Fibroblast of skin of right quadriceps (primary cell): ENCODE measurements around the gene C9orf72.
"Not testable (repeated sequence)": the region's sequence is repeated elsewhere in the genome, so short reads cannot be mapped to it uniquely, and the experiment has no call there.

ENCODE experiments used
- DNase-seq: peaks from one replicate; pipeline ENCODE4 v3.0.0-alpha.2; 2013

The C9orf72 gene

DNA sequence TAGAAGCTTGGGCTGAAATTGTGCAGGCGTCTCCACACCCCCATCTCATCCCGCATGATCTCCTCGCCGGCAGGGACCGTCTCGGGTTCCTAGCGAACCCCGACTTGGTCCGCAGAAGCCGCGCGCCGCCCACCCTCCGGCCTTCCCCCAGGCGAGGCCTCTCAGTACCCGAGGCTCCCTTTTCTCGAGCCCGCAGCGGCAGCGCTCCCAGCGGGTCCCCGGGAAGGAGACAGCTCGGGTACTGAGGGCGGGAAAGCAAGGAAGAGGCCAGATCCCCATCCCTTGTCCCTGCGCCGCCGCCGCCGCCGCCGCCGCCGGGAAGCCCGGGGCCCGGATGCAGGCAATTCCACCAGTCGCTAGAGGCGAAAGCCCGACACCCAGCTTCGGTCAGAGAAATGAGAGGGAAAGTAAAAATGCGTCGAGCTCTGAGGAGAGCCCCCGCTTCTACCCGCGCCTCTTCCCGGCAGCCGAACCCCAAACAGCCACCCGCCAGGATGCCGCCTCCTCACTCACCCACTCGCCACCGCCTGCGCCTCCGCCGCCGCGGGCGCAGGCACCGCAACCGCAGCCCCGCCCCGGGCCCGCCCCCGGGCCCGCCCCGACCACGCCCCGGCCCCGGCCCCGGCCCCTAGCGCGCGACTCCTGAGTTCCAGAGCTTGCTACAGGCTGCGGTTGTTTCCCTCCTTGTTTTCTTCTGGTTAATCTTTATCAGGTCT is at the start of gene C9orf72:
Gene C9orf72, minus strand, starts transcription at position 564 of the 716 bp plus-strand sequence. CDS start 6,361 bp downstream, outside the sequence.
- peak; percentile 62 for DNase-seq

DNA sequence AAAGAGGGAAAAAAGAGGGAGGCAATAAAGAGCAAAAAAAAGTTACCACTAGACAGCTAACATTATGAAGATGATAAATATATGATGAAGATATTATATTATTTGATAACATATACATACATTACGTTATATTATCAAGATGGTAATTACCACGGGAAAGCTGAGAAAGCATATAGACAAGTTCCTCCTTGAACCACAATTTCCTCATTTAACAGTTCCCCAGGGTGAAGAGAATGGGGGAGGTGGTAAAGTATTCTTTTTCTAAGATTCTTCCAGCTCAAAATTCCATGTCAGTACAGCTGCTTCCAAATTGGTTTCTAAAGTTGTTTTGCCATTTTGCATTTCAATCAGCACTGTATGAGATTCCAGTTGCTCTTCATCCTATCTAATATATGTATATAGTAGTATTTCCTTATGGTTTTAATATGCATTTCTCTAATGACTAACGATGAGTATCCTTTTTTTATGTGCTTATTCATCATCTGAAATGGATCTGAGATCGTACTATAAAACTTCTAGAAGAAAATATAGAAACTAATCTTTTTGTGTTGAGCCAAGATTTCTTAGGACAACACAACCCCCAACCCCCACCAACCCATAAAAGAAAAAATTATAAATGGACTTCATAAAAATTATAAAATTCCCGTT is 49.5 kb upstream of the C9orf72 start:
- DNase-seq, result peak; percentile 5

- no peak for DNase-seq
Measured at GRCh38 chr9:27619743-27620142, 46.5 kb upstream of the C9orf72 start.

DNA sequence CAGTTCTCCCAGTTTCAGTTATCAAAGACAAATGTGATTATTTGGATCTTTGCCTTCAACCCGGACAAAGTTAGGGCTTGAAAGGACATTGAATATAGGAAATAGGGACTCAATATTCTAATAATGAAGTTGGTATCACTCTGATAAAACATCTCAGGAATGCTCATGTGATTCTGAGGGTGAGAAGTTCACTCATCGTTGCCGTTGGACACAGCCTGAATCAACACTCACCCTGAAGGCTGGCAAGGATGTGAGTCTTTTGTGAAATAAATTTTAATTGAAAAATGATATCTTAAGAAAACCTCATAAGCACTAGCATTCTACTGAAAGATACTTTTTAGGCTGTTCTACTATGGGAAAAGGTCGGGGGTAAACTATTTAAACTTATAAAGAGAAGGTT is 44.8 kb upstream of the C9orf72 start:
- no peak for DNase-seq

- no peak for DNase-seq
Measured at GRCh38 chr9:27614551-27614950, 41.3 kb upstream of the C9orf72 start.

DNA sequence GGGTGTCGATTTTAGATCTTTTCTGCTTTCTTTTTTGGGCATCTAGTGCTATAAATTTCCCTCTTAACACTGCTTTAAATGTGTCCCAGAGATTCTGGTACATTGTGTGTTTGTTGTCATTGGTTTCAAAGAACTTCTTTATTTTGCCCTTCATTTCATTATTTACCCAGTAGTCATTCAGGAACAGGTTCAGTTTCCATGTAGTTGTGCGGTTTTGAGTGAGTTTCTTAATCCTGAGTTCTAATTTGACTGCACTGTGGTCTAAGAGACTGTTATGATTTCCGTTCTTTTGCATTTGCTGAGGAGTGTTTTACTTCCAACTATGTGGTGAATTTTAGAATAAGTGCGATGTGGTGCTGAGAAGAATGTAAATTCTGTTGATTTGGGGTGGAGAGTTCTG is 38.8 kb upstream of the C9orf72 start:
- DNase-seq, result not testable (repeated sequence)

DNA sequence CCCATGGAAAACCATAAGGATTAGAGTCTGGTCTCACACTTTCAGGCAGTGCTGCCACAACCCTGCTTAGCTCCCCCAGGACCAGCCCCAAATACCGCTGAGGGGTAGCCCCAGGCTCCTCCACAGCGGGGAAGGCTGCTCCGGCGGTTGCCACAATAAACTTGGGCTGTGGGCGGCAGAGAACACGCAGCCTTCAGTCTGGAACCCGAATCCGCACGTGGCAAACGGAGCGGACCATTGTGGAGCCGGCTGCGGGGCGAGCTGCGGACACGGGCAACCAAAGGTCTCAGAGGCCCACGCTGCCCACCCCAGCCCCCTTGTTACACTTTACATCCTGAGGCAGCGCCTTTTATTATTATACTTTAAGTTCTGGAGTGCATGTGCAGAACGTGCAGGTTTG is 37.3 kb upstream of the C9orf72 start:
- no peak for DNase-seq

- DNase-seq, result no peak
Measured at GRCh38 chr9:27602954-27603353, 29.7 kb upstream of the C9orf72 start.

DNA sequence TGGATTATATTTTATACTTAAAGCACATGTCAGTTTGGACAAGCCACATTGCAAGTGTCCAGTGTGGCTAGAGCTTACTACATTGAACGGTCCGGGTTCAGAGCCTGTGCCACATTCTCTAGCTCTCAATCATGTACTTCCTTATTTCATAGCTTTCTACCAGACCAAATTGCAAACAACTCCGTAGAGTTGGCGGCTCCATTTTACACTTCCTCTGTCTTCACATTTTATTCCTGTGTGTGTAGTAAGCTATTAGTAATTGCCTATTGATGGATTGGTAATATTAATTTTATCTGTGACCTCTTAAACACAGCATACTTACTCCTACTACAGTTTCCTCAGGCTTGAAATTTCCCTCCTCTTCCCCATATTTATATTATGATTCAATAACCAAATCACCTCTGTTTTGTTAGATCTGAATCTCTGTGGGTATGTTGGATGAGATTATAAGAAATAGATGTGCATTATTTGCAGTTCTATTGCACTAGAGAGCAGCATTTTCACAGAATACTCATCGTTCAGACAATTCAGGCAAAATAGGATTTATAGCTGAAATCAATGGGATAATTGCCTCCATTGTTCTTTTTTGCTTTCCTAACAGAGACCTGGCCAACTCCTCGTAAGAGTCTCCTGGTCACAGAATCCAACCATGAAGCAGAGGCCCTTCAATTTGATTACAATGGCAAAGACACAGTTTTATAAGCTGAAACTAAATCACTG is 29.0 kb upstream of the C9orf72 start:
- DNase-seq, result no peak

DNA sequence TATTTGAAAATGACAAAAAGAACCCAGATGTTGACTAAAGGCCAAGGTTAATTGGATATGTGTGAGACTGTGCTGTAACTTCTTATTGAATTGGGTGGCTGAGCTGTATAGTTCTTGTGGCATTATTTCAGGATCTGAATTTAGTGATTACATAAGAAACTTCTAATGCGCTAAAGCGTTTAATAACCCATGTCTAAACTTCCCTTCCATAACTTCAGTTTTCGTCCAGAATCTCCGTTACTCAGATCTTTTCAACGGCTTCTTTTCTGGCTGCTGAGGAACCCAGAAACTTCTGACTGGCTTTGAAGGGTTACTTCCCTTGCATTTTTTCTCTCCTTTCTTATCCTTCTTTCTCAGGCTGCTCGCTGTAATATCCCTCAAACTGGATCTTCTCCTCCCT is 28.1 kb upstream of the C9orf72 start:
- DNase-seq, result no peak

GRCh38 chr9:27600256-27600655 is 27.0 kb upstream of the C9orf72 start:
- peak; percentile 4 for DNase-seq

GRCh38 chr9:27599870-27600238 is 26.6 kb upstream of the C9orf72 start:
- no peak for DNase-seq

DNA sequence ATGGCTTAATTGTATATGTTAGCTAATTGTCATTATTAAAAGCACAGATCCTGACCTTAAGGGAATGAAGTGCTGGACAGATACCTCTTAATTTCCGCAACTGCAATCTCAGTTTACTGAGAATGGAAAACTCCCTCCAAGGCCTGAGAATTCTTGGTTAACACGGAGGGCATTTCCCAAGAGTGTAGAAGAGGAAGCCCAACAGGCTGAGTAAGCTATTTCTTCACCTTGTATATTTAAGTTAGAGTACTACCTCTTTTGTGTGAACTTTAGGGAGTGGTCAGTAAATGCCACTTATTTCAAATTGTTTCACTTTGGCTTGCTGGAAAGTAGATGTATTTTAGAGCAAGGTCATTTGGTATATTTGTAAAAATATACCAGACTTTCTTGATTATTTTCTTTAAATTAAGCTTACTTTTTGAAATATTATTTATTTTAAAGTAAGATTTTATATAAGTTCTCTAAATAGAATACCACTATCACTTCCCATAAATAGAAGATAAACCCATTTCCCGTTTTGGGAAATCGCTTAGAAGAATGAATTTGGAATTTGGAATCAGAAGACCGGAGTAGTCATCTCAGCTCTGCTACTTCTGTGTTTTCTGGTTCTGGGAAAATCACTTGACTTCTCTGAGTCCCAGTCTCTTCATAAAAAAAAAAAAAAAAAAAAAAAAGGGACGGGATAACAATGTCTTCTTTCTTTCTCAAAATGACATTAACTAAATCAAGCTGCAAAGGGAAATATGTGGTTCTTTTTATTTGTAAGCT is 26.0 kb upstream of the C9orf72 start:
- DNase-seq, result no peak

GRCh38 chr9:27595733-27596132 is 22.5 kb upstream of the C9orf72 start:
- no peak for DNase-seq

DNA sequence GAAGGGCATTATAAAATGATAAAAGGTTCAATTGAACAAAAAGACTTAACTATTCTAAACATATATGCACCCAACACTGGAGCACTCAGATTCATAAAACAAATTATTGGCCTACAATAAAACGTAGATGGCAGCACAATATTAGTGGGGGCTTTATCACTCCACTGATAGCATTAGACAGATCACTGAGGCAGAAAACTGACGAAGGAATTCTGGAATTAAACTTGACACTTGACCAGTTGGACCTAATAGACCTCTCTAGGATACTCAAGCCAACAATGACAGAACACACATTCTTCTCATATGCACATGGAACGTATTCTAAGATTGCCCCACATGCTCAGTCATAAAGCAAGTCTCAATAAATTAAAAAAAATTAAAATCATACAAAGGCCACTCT is 18.4 kb upstream of the C9orf72 start:
- DNase-seq, result no peak

DNA sequence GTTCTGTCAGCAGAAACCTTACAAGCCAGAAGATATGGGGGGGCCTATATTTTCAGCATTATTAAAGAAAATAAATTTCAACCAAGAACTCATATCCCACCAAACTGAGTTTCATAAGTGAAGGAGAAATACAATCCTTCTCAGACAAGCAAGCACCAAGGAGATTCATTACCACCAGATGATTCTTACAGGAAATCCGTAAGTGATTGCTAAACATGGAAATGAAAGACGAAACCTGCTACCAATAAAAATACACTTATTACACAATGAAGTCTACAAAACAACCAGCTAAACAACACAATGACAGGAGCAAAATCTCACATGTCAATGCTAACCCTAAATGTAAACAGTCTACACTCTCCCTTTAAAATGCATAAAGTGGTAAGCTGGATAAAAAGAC is 17.8 kb upstream of the C9orf72 start:
- peak; percentile 13 for DNase-seq

DNA sequence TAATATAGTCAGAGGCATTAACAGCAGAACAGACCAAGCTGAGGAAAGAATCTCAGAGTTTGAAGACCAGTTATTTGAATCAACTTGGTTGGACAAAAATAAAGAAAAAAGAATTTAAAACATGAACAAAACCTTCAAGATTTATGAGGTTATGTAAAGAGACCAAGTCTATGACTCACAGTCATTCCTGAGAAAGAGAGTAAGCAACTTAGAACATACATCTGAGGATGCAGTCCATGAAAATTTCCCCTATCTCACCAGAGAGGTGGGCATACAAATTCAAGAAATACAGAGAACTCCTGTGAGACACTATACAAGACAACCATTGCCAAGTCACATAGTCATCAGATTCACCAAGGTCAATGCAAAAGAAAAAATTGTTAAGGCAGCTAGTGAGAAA is 17.4 kb upstream of the C9orf72 start:
- DNase-seq, result peak; percentile 39

- no peak for DNase-seq
Measured at GRCh38 chr9:27589462-27589861, 16.2 kb upstream of the C9orf72 start.

DNA sequence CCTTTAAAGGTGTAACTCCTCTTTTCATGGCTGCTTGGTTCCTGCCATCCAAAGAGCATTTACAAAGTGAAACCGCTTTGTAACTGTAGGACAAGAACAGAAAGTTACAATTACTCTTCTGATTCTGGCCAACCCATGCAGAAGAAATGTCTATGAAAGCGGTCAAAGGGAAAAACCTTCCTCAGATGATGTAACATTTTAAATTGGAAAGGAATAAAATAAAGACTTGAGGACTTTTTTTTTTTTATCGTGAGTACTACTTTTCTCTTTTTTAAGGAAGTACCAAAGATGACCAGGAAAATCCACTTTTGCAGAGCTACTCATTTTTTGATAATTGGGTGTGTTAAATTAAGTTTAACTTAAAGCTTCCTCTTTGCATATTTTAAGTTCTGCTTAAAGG is 13.0 kb upstream of the C9orf72 start:
- DNase-seq, result no peak

DNA sequence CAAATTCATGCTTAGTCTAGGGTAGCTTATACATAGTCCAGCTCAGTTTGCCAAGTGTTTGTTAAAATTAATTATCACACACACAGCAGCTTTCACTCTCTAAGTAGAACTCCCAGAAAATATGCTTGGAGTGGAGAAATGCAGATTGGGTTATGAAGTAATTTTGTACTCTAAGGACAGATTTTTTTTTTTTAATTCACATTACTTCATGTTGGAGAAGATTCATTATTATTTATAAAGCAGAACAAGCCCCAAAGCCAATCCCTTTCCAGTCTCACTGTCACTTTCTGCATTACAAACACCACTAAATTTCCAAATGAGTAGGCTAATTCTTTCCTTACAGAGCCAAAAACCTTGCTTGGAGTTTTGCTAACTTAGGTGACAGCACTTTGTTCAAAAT is 11.7 kb upstream of the C9orf72 start:
- DNase-seq, result no peak

GRCh38 chr9:27582794-27583193 is 9.5 kb upstream of the C9orf72 start:
- DNase-seq, result no peak

DNA sequence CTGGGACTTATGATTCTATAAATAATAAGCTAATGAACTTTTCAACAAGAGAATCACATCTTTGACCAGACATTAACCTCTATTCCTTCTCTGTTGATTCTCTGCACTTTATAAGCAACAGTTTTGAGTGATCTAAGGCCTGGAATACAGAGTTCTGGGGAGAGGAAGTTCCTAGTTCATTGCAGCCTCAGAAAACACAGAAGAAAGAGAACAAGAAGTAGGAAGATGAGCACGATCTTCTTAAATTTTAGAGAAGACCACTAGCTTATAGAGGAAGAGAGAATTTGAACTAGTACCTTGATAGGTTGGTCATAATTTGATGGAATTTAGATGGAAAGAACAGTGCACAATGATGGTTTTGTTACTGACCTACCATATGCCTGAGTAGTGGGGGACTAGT is 8.5 kb upstream of the C9orf72 start:
- no peak for DNase-seq
